Sigmoid colon (tissue), 7 donors: ENCODE data around the gene DIP2B. TPM values are rescaled to one million over a fixed set of nuclear protein-coding genes. Genes with fewer than 3 reads are reported as not detected.

Experiments
- DNase-seq: peaks from one replicate; pipeline ENCODE4 v3.0.0-alpha.2; 2019
- H3K27ac ChIP-seq, 4 donors: fragments of 200-600 bp; sonication (generic); one replicate each; pipeline ENCODE4 v1.5.1; 2016 to 2019; ENCODE audit warnings: mild to moderate bottlenecking in 1 of 4
- H3K27me3 ChIP-seq, 3 donors: fragments of 200-600 bp; sonication (generic); one replicate each; pipeline ENCODE4 v1.5.1; 2019; ENCODE audit warnings: mild to moderate bottlenecking in 1 of 3
- H3K36me3 ChIP-seq, 4 donors: fragments of 200-600 bp; sonication (generic); one replicate each; pipeline ENCODE4 v1.5.1; 2016 to 2019
- H3K4me1 ChIP-seq, 4 donors: fragments of 200-600 bp; sonication (generic); one replicate each; pipeline ENCODE4 v1.5.1; 2017 to 2019
- H3K4me3 ChIP-seq, 4 donors: fragments of 200-600 bp; sonication (generic); one replicate each; pipeline ENCODE4 v1.5.1; 2017 to 2019; ENCODE audit warnings: mild to moderate bottlenecking in 2 of 4, moderate library complexity in 1 of 4
- H3K9me3 ChIP-seq, 4 donors: fragments of 200-600 bp in 3 of 4; sonication (generic) in 3 of 4; one replicate each; pipeline versions ENCODE4 v1.5.1 to v1.6.1; 2013 to 2019
- CTCF ChIP-seq, 4 experiments: fragments of 450-650 bp in 3 of 4; fragments of 200-600 bp in 1 of 4; IDR thresholded peaks; one replicate each; pipeline ENCODE4 v1.5.1; 2016 to 2019; ENCODE audit warnings: antibody characterized with exemption in 4 of 4, mild to moderate bottlenecking in 3 of 4, moderate library complexity in 2 of 4
- EP300 ChIP-seq, 4 donors: sonication (generic); formaldehyde crosslinking; IDR thresholded peaks; one replicate each; pipeline ENCODE4 v1.6.1; 2017; ENCODE audit warnings: antibody characterized with exemption in 4 of 4
- POLR2A ChIP-seq, 2 donors: fragments of 450-650 bp; IDR thresholded peaks; one replicate each; pipeline ENCODE4 v1.6.1; 2016; ENCODE audit warnings: antibody characterized with exemption in 2 of 2, mild to moderate bottlenecking in 2 of 2, moderate library complexity in 2 of 2
- POLR2AphosphoS5 ChIP-seq, 4 donors: sonication (generic); formaldehyde crosslinking; IDR thresholded peaks; one replicate each; pipeline ENCODE4 v1.6.1; 2017; ENCODE audit warnings: antibody characterized with exemption in 4 of 4
- WGBS, 2 donors: extraction: QIAGEN DNeasy Blood & Tissue Kit; methylation state at CpG; one replicate each; pipeline ENCODE4 v1.1.7; 2013; 5-methylcytosine and 5-hydroxymethylcytosine counted together
- intact Hi-C: fragments of 100-400 bp; cut with DNase I; formaldehyde crosslinking; loops from one replicate; pipeline ENCODE4 v1.15.1; 2023
- polyA plus RNA-seq, 3 donors: library from polyadenylated mRNA; stranded (reverse); fragments of 200-250 nt; gene quantifications; one replicate each; pipeline ENCODE4 v1.2.3, GENCODE V29; 2013
- total RNA-seq, 4 donors: library from RNA; depleted of rRNA; stranded (reverse); fragments of >200 nt; gene quantifications; one replicate each; pipeline ENCODE4 v1.1.0, GENCODE V29; 2016
- donor health status: healthy with polysubstance abuse.
- donor health status: Bipolar disorder and iron deficiency.
- donor health status: healthy.

Gene DIP2B
- total and polyA plus RNA-seq, 7 donors = 7.2 to 28.0 (median 16.4) TPM

- 97 to 98% methylated on average over 3 of the region's 3 CpGs for WGBS, 2 donors
- DNase-seq = no peak
Observed at GRCh38 chr12:50650285-50650684, 145.5 kb downstream of the DIP2B start.

DNA sequence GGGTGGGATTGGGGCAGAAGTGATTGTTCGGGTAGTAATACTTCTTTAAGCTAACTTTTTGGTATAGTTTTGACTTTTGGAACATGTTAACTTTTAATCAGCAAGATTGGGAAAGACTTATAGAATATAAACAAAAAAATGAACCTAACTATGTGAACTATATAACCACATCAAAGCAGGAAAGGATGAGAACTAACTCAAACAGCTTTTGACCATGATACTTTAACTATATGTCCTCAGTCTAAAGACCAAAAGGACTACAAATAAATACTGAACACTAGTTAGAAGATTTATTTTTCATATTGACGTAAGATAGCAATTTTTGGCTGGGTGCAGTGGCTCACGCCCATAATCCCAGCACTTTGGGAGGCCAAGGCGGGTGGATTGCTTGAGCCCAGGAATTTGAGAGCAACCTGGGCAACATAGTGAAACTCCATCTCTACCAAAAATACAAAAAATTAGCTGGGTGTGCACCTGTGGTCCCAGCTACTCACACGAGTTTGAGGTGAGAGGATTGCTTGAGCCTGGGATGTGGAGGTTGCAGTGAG is 150.7 kb downstream of the DIP2B start:
- peaks cover 0 to 6% (median 0%) of the 10 kb centered on the region in 4 donors for H3K36me3 ChIP-seq
- no peak overlapping the region for H3K27ac ChIP-seq
- no peaks in the 10 kb centered on the region for H3K9me3 ChIP-seq
- TF ChIP-seq CTCF (IDR thresholded peaks at IDR 0.05) (no peak), POLR2A (IDR thresholded peaks at IDR 0.05) (no peak), POLR2AphosphoS5 (IDR thresholded peaks at IDR 0.05) (no peak), EP300 (IDR thresholded peaks at IDR 0.05) (no peak)
- DNase-seq = no peak
- no peak overlapping the region for H3K4me3 ChIP-seq
- 76 to 82% methylated on average over 5 of the region's 5 CpGs for WGBS, 2 donors
- no peaks in the 10 kb centered on the region for H3K27me3 ChIP-seq
- H3K4me1 ChIP-seq = no peaks in the 10 kb centered on the region
- intact Hi-C loops = no loop called here

More at GRCh38 chr12:50650285-50650684, 145.5 kb downstream of the DIP2B start:
- intact Hi-C loops = no loop called here
- TF ChIP-seq CTCF (IDR thresholded peaks at IDR 0.05) = no peak
- no peak for TF ChIP-seq EP300 (IDR thresholded peaks at IDR 0.05)
- TF ChIP-seq POLR2AphosphoS5 (IDR thresholded peaks at IDR 0.05) = no peak
- TF ChIP-seq POLR2A (IDR thresholded peaks at IDR 0.05) = no peak
- Histone ChIP-seq H3K36me3 (no peaks in the 10 kb centered on the region), H3K4me3 (no peak overlapping the region), H3K4me1 (no peaks in the 10 kb centered on the region), H3K27me3 (no peaks in the 10 kb centered on the region), H3K9me3 (no peaks in the 10 kb centered on the region), H3K27ac (no peak overlapping the region)

- Histone ChIP-seq H3K4me3 (no peak overlapping the region), H3K27me3 (no peaks in the 10 kb centered on the region), H3K9me3 (no peaks in the 10 kb centered on the region), H3K27ac (no peak overlapping the region), H3K36me3 (peaks cover 0 to 11% (median 0%) of the 10 kb centered on the region in 4 donors), H3K4me1 (no peaks in the 10 kb centered on the region)
- intact Hi-C loops = no loop called here
- DNase-seq = no peak
- 41 to 81% methylated on average over 2 of the region's 2 CpGs for WGBS, 2 donors
- TF ChIP-seq POLR2AphosphoS5 (IDR thresholded peaks at IDR 0.05) (no peak), EP300 (IDR thresholded peaks at IDR 0.05) (no peak), CTCF (IDR thresholded peaks at IDR 0.05) (no peak), POLR2A (IDR thresholded peaks at IDR 0.05) (no peak)
Observed at GRCh38 chr12:50659260-50659659, 154.5 kb downstream of the DIP2B start.

GRCh38 chr12:50659690-50660424 is 155.1 kb downstream of the DIP2B start:
- Histone ChIP-seq H3K4me1 (no peaks in the 10 kb centered on the region), H3K9me3 (no peaks in the 10 kb centered on the region), H3K36me3 (peaks cover 0 to 11% (median 0%) of the 10 kb centered on the region in 4 donors), H3K27me3 (no peaks in the 10 kb centered on the region), H3K27ac (no peak overlapping the region), H3K4me3 (no peak overlapping the region)
- no peak for DNase-seq
- TF ChIP-seq CTCF (IDR thresholded peaks at IDR 0.05) (no peak), EP300 (IDR thresholded peaks at IDR 0.05) (no peak), POLR2AphosphoS5 (IDR thresholded peaks at IDR 0.05) (no peak), POLR2A (IDR thresholded peaks at IDR 0.05) (no peak)
- intact Hi-C loops = no loop called here
- 28 to 71% methylated on average over 6 of the region's 6 CpGs for WGBS, 2 donors
